ENCODE results near the gene PIGL.

The PIGL gene

GRCh38 chr17:16363749-16364536 lies 146.9 kb downstream of the PIGL start:
- peak; percentile 72 for DNase-seq

- no peak for DNase-seq
Observed at GRCh38 chr17:16364625-16365024, 147.6 kb downstream of the PIGL start.

GRCh38 chr17:16371742-16372141 lies 154.7 kb downstream of the PIGL start:
- DNase-seq, result no peak

GRCh38 chr17:16374146-16374938 lies 157.3 kb downstream of the PIGL start:
- DNase-seq, result no peak
